HL-60 (cell line): ENCODE measurements around the gene OARD1.

Experiments used
- DNase-seq, 2 experiments: peaks; one replicate each; pipeline ENCODE4 v3.0.0-alpha.2; 2010 to 2020; ENCODE audit warnings: low read depth in 1 of 2, low spot score in 1 of 2
- H3K27ac ChIP-seq: fragments of 250-450 bp; sonication (Bioruptor Pico); replicated peaks from 2 replicates; pipeline ENCODE4 v1.5.1; 2020; ENCODE audit warnings: mild to moderate bottlenecking, moderate library complexity
- H3K27me3 ChIP-seq: fragments of 250-450 bp; sonication (Bioruptor Pico); 2 replicates; pipeline ENCODE4 v1.5.1; 2021; ENCODE audit warnings: mild to moderate bottlenecking, moderate library complexity; ENCODE audit not compliant: insufficient read depth, poor library complexity, severe bottlenecking
- H3K4me3 ChIP-seq: replicated peaks from 2 replicates; pipeline ENCODE4 v1.5.1; 2011; ENCODE audit warnings: mild to moderate bottlenecking, control low read depth, low read length; ENCODE audit not compliant: insufficient read depth
- GABPA ChIP-seq: IDR thresholded peaks from 2 replicates; pipeline ENCODE4 v1.6.1; 2012; ENCODE audit warnings: low read depth
- POLR2AphosphoS5 ChIP-seq: IDR thresholded peaks from 2 replicates; pipeline ENCODE4 v1.6.1; 2012; ENCODE audit warnings: low read depth
- SPI1 ChIP-seq: IDR thresholded peaks from 2 replicates; pipeline ENCODE4 v1.6.1; 2012; ENCODE audit warnings: low read depth, mild to moderate bottlenecking, borderline replicate concordance
- TF ChIP-seq, protein P1 (sequence below): IDR thresholded peaks from 2 replicates; pipeline ENCODE4 v1.6.1; 2012; ENCODE audit warnings: low read depth; ENCODE audit not compliant: insufficient replicate concordance
- TF ChIP-seq, protein P2 (sequence below): IDR thresholded peaks from one replicate; pipeline ENCODE4 v1.5.1; 2011; ENCODE audit warnings: low read length, control low read depth, inconsistent platforms; ENCODE audit not compliant: insufficient read depth

OARD1 gene

DNA sequence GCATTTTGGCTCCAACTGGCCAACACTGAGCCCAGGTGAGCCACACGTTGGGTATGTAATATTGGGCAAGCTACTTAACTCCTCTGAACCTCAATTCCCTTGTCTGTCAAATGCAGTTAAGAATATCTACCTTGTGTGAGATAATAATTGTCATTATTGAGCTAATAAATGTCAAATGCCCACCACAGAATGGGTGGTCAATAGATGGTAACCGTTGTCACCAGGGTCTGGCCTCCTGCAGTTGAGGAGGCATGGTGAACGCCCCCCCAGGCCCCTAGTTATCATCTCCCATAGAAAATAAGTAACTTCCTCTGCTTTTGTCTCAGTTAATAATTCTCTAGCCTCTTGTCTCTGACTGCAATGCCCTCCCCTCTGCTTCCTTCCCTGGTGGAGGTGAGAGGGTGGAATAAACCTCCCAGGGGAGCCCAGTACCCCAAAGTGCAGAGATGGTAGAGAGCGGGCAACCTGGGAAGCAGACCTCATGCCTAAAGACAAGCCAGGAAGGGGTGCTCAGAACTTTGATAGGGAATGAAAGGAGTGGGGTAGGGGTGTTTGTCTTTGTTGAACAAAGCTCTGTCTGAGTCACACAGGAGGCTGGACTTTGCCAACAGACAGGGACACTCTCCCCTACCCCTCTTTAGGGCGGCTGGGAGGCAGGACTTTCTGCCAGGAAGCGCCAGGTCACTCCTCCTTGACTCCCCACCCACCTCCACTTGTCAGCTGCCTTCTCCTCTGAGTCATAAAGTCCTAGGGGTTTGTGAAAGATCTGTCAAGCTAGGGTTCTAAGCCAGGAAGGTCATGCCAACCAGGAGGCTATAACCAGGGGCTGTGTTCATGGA lies 31.8 kb downstream of the OARD1 start:
- H3K27me3 ChIP-seq: no peaks in the 10 kb centered on the region
- no peak for DNase-seq
- no peak overlapping the region for H3K27ac ChIP-seq
- no peak overlapping the region for H3K4me3 ChIP-seq
- TF ChIP-seq POLR2AphosphoS5 (no peak), GABPA (no peak), SPI1 (no peak)
- TF ChIP-seq, protein P1, sequence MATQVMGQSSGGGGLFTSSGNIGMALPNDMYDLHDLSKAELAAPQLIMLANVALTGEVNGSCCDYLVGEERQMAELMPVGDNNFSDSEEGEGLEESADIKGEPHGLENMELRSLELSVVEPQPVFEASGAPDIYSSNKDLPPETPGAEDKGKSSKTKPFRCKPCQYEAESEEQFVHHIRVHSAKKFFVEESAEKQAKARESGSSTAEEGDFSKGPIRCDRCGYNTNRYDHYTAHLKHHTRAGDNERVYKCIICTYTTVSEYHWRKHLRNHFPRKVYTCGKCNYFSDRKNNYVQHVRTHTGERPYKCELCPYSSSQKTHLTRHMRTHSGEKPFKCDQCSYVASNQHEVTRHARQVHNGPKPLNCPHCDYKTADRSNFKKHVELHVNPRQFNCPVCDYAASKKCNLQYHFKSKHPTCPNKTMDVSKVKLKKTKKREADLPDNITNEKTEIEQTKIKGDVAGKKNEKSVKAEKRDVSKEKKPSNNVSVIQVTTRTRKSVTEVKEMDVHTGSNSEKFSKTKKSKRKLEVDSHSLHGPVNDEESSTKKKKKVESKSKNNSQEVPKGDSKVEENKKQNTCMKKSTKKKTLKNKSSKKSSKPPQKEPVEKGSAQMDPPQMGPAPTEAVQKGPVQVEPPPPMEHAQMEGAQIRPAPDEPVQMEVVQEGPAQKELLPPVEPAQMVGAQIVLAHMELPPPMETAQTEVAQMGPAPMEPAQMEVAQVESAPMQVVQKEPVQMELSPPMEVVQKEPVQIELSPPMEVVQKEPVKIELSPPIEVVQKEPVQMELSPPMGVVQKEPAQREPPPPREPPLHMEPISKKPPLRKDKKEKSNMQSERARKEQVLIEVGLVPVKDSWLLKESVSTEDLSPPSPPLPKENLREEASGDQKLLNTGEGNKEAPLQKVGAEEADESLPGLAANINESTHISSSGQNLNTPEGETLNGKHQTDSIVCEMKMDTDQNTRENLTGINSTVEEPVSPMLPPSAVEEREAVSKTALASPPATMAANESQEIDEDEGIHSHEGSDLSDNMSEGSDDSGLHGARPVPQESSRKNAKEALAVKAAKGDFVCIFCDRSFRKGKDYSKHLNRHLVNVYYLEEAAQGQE: no peak
- TF ChIP-seq, protein P2, sequence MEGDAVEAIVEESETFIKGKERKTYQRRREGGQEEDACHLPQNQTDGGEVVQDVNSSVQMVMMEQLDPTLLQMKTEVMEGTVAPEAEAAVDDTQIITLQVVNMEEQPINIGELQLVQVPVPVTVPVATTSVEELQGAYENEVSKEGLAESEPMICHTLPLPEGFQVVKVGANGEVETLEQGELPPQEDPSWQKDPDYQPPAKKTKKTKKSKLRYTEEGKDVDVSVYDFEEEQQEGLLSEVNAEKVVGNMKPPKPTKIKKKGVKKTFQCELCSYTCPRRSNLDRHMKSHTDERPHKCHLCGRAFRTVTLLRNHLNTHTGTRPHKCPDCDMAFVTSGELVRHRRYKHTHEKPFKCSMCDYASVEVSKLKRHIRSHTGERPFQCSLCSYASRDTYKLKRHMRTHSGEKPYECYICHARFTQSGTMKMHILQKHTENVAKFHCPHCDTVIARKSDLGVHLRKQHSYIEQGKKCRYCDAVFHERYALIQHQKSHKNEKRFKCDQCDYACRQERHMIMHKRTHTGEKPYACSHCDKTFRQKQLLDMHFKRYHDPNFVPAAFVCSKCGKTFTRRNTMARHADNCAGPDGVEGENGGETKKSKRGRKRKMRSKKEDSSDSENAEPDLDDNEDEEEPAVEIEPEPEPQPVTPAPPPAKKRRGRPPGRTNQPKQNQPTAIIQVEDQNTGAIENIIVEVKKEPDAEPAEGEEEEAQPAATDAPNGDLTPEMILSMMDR: no peak

DNA sequence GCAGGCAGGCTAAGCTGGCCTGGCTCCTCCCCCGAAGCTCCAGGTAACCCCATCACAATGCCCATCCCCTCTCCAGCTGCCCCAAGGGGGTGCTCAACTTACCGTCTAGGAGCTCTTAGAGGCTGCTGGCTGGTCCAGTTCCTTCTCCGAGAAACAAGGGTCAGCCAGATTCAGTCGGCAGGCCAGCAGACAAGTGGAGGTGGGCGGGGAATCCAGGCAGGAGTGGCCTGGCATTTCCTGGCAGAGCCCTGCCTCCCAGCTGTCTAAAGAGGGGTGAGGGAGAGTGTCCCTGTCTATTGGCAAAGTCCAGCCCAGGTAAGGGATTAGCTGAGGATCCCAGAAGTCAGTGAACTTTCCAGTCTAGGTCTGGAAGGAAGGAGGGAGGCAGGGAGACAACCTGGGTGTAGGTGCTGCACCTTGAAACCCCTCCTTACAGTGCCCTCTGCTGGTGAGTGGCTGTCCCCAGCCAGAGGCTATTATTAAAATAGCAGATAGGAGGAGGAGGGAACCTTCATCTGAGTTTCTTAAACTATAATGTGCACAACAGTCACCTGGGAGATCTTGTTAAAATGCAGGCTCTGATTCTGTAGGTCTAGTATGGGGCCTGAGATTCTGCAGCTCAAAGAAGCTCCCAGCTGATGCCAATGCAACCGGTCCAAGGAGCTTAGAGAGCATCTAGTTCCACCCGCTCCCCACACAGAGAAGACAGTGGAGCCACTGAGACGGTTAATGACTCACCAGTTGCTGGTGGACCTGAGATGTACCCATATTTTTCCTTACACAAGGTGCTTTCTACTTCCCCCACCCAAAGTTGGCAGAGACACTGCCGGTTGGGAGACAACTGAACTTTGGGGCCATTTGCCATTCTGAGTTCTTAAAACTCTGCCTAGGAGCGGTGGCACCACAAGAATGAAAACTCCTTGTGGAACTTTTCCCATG lies 32.8 kb downstream of the OARD1 start, which contains the start of gene UNC5CL:
UNC5CL (minus strand) TSS at position 162 of the 939 bp plus-strand sequence. CDS start 4,147 bp downstream, outside the sequence.
- Histone ChIP-seq H3K4me3 (no peak within 1 kb of the TSS), H3K27ac (no peak within 1 kb of the TSS), H3K27me3 (no peaks in the 10 kb centered on the region)
- TF ChIP-seq, protein P1: no peak
- TF ChIP-seq SPI1: no peak
- TF ChIP-seq, protein P2: peak; percentile 93
- peak in 1 of 2 experiments; percentile 40 for DNase-seq

DNA sequence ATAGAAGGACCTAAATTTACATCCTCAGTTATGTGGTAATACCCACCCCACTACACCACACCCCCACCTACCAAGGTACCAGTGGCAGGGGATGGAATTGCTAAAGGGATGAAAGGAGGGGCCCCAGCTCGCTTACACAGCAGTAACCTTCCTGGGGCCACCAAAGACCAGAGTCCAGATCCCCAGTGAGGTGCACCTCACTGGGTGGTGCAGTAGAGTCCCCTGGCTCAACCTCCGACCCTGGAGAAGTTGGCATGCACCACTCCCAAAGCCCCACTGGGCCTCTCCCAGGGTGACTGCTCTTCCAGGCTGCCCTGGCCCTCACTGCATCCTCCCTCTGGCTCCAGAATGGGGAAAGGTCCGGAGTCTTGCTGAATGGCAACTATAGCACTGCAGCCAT lies 34.0 kb downstream of the OARD1 start:
- no peak for DNase-seq
- Histone ChIP-seq H3K27me3 (no peaks in the 10 kb centered on the region), H3K27ac (no peak overlapping the region), H3K4me3 (no peak overlapping the region)
- TF ChIP-seq, protein P1: no peak
- no peak for TF ChIP-seq GABPA
- TF ChIP-seq POLR2AphosphoS5: no peak
- TF ChIP-seq SPI1: no peak
- TF ChIP-seq, protein P2: no peak
